ENCODE data around the gene ZNF410.

GRCh38 chr14:73877790-73878189 is 8.9 kb upstream of the ZNF410 start:
- no peak for TF ChIP-seq CTCF (IDR thresholded peaks at IDR 0.05; ENCODE audit: low read depth, low read length)
- TF ChIP-seq POLR2A (IDR thresholded peaks at IDR 0.05; ENCODE audit: extremely low read depth, insufficient read length) = no peak

All from NB4 (cell line).